ENCODE results near the gene CDK5R1.
A peak's percentile ranks its signal among the peaks of the same experiment; 100 is the strongest.
"Not testable (repeated sequence)": the region's sequence is repeated elsewhere in the genome, so short reads cannot be mapped to it uniquely, and the experiment has no call there.

The CDK5R1 gene

DNA sequence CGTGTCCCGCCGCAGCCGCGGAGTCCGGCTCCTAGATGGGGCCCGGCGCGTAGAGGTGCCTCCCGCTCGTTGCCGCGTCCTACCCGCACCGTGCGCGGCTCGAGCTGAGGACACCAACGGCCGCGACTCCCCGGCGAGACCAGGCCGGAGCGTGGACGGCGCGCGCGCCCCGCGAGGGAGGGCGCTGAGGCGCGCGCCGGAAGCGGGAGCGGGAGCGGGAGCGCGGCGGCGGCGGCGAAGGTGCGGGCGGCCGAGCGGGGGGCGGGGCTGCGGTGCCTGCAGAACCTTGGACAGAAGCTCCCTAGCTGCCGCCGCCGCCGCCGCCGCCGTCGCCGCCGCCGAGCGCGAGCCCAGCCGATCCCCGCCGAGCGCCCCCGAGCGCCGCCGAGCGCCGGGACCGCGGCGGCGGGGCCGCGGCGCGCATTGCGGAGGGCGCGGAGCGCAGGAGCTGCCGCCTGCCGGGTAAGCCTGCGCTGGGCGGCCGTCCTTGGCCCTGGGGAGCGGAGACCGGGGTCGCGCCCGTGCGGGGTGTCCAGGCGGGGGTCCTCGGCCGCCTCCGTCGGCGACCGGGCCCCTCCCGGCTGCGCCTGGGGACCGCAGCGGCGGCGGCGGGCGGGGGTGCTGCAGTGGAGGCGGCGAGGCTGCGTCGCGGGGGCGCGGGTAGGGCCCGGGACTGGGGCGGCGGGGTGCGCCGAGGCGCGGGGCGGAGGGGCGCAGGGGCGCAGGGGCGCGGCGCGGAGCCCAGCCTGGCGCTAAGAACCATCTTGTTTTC lies at the start of gene CDK5R1:
Gene CDK5R1 (plus strand): TSS at position 293 of the 772 bp plus-strand sequence. CDS start 628 bp downstream, outside the sequence.
- peak; percentile 91 for DNase-seq

- DNase-seq, result no peak
Observed at GRCh38 chr17:32440722-32441121, 46.1 kb upstream of the CDK5R1 start.

GRCh38 chr17:32441886-32442285 lies 44.9 kb upstream of the CDK5R1 start:
- no peak for DNase-seq

DNA sequence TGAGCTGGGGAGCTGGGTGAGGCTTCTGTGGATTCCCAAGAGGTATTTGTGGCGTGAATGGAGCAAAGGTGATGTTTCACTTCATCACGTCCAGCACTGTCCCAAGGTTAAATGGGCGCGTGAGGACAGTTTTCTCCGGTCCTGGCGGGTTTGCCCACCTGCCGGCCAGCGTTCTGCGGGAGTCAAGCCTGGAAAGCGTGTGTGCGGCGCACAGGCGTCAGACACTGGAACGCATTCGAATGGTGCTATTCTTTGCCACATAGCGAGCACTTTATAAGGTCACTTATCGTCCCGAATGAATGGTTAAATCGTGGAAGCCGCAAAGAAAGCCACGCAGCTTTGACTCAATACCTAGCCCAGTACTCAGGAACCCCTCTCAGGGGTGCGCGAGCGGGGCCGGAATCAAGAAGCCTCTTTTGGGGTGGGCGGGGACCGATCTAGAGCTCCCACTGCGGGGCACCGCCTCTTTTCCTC lies 42.9 kb upstream of the CDK5R1 start:
- no peak for DNase-seq

- DNase-seq, result peak; percentile 98
Observed at GRCh38 chr17:32444301-32445073, 42.3 kb upstream of the CDK5R1 start, which contains the start of gene PSMD11. TSS of gene PSMD11 (plus strand) at chr17:32444510. CDS start at chr17:32444524, 14 bp downstream.

DNA sequence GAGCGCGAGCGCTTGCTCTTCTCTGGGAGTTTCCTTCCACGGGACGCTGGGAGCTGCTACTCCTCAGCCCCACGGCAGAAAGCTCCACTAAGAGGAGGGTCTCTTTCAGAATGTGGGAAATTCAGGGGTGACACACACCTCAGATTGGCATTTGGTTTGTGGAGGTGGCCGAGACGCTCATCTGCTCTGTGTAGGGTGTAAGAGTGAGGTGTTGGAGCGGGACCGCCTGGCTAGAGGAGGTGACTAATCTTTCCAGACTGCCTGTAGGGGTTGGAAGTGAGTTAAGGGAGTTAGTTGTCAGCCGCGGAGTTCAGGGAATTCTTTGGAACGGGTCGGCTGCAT lies 41.7 kb upstream of the CDK5R1 start:
- DNase-seq, result no peak

- DNase-seq, result no peak
Observed at GRCh38 chr17:32445497-32445896, 41.3 kb upstream of the CDK5R1 start.

DNA sequence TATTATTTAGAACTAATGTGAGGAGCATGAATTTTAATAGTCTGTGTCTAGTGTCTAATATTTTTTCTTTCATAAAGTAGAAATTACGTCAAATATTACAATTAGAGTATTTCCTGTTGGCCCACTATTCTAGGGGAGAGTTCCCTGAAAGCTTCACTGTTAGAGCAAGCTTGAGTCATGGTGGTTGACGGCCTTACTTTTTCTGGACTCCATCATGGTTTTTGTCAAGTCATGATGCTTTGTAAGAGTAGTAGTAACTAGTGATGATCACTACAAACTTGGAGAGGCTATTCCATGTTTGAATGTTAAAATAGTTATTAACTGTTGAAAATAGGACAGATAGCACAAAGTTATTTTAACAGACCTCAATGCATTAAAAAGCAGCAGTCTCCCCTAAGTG lies 40.8 kb upstream of the CDK5R1 start:
- DNase-seq, result no peak

DNA sequence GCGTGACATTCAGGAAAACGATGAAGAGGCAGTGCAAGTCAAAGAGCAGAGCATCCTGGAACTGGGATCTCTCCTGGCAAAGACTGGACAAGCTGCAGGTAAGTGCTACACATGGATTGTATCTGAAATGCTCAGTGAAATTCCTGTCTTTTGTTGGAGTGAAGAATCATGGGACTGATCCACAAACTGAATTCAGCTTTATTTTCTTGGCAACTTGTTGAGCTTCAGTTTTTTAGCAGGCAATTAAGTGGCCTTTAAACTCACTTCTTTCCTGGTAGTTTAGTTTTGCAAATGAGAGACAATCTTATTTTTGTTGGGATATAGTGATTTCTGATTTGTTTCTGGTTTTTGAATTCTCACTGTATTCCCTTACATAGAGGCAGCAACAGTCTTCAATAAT lies 39.8 kb upstream of the CDK5R1 start:
- no peak for DNase-seq

DNA sequence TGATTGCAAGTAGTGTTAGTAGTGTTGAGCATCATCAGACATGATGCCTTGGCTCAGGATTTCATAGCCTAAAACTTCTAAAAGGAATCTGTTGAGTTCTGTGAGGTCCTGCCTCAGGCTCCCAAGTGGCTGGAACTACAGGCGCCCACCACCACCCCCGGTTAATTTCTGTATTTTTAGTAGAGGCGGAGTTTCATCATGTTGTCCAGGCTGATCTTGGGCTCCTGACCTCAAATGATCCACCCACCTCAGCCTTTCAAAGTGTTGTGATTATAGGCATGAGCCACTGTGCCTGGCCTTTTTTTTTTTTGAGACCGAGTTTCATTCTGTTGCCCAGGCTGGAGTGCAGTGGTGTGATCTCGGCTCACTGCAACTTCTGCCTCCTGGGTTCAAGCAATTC lies 36.8 kb upstream of the CDK5R1 start:
- DNase-seq, result no peak

- not testable (repeated sequence) for DNase-seq
Observed at GRCh38 chr17:32450379-32450778, 36.4 kb upstream of the CDK5R1 start.

GRCh38 chr17:32451879-32452278 lies 34.9 kb upstream of the CDK5R1 start:
- DNase-seq, result no peak

DNA sequence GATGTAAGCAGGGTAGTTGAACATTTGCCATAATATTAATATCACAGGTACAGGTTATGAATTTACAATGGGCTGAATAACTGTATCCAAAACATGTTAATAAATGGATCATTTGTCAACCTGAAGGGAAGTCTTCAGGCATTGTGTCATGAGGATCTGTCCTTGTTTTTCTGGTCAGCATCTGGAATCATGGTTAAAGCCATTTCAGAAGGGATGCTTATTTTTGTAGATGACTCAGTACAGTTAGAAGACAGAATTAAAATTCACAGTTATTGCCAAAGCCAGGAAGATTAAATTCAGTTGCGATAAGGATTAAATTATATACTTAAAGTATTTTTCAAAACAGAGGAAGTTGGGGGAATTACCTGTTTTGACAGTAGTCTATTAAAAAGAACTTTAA lies 34.5 kb upstream of the CDK5R1 start:
- no peak for DNase-seq

DNA sequence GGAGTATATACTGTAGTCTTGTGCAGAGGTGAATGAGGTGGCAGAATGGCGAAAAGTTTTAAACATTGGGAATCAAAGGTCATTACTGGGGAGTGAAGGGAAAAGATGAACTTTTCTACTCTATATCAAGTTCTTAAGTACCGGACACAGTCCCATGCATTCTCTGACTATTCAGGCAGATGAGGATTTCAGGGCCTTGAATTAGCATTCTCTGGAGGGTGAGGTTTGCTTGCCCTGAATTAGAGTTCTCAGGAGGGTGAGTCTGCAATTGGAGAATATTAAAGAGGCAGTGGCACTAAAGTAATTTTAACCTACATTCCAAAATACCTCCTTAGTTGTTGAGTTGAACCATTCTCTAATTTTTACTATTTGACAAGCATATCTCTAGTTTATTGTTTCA lies 33.4 kb upstream of the CDK5R1 start:
- no peak for DNase-seq

DNA sequence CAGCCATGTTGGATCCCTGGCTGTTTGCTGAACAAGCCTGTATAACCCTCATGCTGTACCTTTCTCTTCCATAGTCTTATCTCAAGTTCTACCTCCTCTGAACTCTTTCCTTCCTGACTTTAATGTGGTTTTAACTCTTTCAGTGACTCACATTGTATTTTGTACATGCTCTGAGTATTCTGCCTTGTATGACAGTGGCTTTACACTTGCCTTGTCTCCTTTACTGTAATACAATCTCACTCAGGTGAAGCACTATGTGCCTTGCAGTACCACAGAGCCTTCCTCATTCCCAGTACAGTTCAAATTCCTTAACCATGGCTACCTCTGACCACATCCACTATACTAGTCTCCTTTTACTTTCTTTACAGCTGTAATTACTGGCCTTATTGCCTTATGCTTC lies 28.4 kb upstream of the CDK5R1 start:
- DNase-seq, result no peak

- DNase-seq, result no peak
Observed at GRCh38 chr17:32460054-32460453, 26.7 kb upstream of the CDK5R1 start.

GRCh38 chr17:32461498-32461852 lies 25.3 kb upstream of the CDK5R1 start:
- no peak for DNase-seq

DNA sequence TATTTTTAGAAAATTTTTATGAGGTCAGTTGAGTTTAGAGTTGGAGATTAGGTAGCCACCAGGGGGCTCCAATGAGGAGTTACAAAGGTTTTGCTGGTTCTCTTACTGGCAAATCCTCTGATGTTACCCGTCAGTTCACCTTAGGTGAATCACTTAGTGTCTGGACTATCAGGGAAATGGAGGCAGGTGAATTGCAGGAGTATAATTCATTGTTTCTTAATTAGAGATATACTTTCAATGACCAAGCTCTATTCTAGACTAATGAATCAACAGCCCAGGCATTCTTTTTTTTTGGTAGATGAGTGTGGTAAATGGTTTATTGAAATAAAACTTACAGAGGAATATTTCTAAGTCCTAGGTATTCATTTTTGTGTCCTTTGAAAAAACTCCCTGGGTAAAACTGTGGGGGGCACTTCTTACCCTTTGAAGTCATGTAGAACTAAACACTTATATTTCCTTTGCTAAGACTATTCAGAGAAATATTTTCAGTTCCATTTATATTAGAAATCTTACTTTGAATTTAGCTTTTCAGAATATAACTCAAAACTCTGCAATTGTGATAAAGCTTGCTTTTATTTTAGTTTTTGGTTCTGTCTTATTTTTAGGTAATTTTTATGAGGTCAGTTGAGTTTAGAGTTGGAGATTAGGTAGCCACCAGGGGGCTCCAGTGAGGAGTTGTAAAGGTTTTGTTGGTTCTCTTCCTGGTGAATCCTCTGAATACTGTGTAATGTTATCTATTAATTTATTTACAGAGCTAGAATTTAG lies 24.8 kb upstream of the CDK5R1 start:
- DNase-seq, result peak; percentile 56

DNA sequence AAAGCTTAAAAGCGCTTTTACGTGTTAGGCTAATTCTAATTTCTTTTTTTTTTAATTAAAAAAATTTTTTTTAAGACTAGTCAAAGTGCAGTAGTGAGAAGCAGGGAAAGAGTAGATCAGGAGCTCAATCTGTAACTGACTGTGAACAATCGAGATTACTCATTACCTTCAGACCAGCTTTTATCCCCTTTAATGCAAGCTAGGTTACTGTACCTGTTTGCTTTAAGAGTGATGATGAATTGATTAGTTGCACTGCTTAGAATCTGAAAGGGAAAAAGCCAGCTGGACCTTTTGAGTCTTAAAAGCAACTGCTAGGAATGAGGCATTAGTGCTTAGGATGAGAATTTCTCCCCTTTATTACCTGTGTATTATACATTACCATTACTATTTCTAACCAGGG lies 23.5 kb upstream of the CDK5R1 start:
- DNase-seq, result no peak

GRCh38 chr17:32464374-32464773 lies 22.4 kb upstream of the CDK5R1 start:
- DNase-seq, result no peak

GRCh38 chr17:32467949-32468348 lies 18.8 kb upstream of the CDK5R1 start:
- DNase-seq, result no peak

DNA sequence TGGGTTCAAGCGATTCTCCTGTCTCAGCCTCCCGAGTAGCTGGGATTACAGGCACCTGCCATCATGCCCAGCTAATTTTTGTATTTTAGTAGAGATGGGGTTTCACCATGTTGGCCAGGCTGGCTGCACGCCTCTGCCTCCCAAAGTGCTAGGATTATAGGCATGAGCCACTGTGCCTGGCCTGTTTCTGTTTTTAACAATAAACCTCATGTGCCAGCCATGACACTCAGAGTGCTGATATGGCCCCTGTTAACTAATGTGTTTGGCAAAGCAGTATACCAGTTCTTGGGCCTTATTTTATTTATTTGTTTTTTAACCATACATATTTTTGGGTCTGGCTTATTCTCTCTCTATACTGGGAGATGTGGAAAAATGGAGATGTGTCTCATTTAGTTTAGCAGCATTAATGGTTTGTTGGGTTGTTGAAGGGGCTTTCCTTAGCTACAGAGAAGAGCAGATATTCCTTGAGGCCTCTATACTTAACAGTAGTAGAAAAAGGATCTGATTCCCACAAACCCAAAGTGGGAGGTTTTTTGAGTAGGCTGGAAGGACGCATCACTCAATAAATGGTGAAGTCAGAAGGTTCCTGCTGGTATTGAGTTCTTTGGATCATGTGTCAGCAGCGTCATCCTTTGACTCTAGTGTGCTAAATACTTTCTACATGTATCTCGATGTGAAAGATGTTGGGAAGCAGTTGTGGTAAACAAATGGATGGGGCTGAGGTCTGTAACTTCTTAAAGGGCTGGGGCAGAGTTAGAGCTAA lies 16.2 kb upstream of the CDK5R1 start:
- DNase-seq, result no peak

DNA sequence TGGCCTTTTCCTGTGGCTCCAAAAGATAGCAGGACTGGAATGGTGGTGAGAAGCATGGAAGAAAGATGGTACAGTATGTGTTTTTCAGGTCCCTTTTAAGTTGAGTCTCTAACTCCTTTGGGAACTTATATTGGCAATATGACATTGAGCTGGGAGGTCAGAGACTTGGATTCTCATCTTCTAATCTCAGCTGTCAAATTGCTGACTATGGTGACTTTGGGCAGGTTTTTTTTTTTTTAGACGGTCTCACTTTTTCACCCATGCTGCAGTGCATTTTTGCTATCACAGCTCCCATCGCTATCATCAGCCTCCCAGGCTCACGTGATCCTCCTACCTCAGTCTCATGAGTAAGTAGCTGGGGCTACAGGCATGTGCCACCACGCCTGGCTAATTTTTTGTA lies 15.1 kb upstream of the CDK5R1 start:
- no peak for DNase-seq

Data from NCI-H774 (cell line).